Cardiac fibroblast (primary cell): ENCODE measurements around the gene CNOT4.

Experiments used
- DNase-seq, 2 donors: peaks; one replicate each; pipeline versions ENCODE4 v3.0.0 to v3.0.0-alpha.2; 2010; ENCODE audit warnings: low read depth in 2 of 2
- H3K4me3 ChIP-seq, 2 donors: replicated peaks in 1 of 2; 1 replicate in 1 of 2; 2 replicates in 1 of 2; pipeline ENCODE4 v1.5.1; 2011; ENCODE audit warnings: low read depth in 2 of 2, low read length in 2 of 2, mild to moderate bottlenecking in 2 of 2, moderate library complexity in 1 of 2
- CTCF ChIP-seq: IDR thresholded peaks from one replicate; pipeline ENCODE4 v1.5.1; 2011; ENCODE audit warnings: low read depth, mild to moderate bottlenecking, low read length, inconsistent platforms

Gene CNOT4

GRCh38 chr7:135428879-135429278, 81.0 kb downstream of the CNOT4 start:
- DNase-seq = no peak
- TF ChIP-seq CTCF = no peak

GRCh38 chr7:135428011-135428410, 81.9 kb downstream of the CNOT4 start:
- no peak overlapping the region for H3K4me3 ChIP-seq
- DNase-seq = no peak
- TF ChIP-seq CTCF = no peak

More at GRCh38 chr7:135428879-135429278, 81.0 kb downstream of the CNOT4 start:
- H3K4me3 ChIP-seq = no peak overlapping the region

GRCh38 chr7:135427166-135427565, 82.7 kb downstream of the CNOT4 start:
- TF ChIP-seq CTCF = no peak
- H3K4me3 ChIP-seq = no peak overlapping the region
- DNase-seq = no peak

GRCh38 chr7:135425036-135425435, 84.9 kb downstream of the CNOT4 start:
- no peak overlapping the region for H3K4me3 ChIP-seq
- DNase-seq = no peak
- TF ChIP-seq CTCF = no peak

- no peak overlapping the region for H3K4me3 ChIP-seq
- no peak for TF ChIP-seq CTCF
- DNase-seq = peak in 1 of 2 donors; percentile 31
Measured at GRCh38 chr7:135420786-135421185, 89.1 kb downstream of the CNOT4 start.

GRCh38 chr7:135416431-135416830, 93.5 kb downstream of the CNOT4 start:
- no peak for TF ChIP-seq CTCF
- H3K4me3 ChIP-seq = no peak overlapping the region
- DNase-seq = no peak

- peak; percentile 80 to 81 for DNase-seq
- peak; percentile 64 for TF ChIP-seq CTCF
- no peak overlapping the region for H3K4me3 ChIP-seq
Measured at GRCh38 chr7:135414850-135415439, 95.0 kb downstream of the CNOT4 start.
